ENCODE results near the gene SPATA31E1.
"Not testable (repeated sequence)": the region's sequence is repeated elsewhere in the genome, so short reads cannot be mapped to it uniquely, and the experiment has no call there.

SPATA31E1 gene

DNA sequence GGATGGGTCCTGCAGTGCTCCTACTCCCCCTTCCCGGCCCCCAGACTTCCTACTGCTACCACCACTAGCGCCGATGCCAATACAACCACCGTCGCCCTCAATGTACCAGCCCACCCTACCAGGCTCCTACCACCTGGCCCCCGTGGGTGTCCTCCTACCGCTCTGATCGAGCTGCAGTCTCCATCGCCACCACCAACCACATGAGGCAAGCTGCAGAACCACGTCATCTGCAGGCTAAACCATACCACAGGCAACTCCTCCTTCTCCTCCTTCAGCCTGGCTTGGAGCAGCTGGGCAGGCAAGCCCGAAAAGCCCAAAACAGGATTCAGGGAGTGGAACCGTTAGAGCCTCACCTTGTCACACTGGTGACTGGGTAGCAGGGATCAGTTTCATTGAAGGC, 54.7 kb downstream of the SPATA31E1 start:
- DNase-seq = not testable (repeated sequence)

DNA sequence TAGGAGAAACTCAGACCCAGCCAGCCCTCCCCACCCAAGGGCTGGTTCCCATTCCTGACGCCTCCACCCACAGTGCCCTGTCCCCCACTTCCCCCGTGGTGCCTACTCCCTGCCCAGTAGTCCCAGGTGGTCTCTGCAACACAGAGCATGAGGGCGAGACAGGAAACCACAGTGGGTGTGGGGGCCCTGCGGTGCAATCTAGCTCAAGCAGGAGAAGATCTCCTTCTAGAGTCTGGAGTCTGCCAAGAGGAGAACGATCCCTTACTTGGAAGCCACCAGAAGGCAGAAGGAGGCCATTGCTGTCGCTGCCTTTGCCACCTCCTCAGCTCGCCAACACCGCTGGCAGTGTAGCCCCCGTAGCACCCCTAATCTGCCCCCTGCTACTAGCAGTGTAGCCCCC, 55.2 kb downstream of the SPATA31E1 start:
- DNase-seq = not testable (repeated sequence)

DNA sequence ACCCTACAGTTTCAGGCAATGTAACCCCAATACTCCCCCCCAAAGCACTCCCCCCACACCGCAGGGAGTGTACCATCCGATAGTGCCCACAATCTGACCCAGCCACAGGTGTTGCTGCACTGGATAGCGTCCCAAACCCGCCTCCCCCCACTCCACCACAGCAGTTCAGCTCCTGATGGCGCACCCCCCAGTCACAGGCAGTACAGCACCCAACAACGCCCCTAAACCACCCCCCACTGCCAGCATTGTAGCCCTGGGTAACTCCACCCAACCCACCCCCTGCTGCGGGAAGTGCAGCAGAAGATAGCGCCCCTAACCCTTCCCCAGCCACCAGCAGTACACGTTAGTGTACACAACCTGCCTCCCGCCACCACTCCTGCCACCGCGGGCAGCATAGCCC, 55.7 kb downstream of the SPATA31E1 start:
- DNase-seq = not testable (repeated sequence)
